ENCODE measurements around the gene ROBO2.

ROBO2 gene

GRCh38 chr3:77267589-77267988 lies 227.7 kb downstream of the ROBO2 start:
- no peak overlapping the region for H3K4me3 ChIP-seq (ENCODE audit: control insufficient read depth, low read depth, low read length)
- no peak for DNase-seq (ENCODE audit: low read depth)
- TF ChIP-seq, protein P1, sequence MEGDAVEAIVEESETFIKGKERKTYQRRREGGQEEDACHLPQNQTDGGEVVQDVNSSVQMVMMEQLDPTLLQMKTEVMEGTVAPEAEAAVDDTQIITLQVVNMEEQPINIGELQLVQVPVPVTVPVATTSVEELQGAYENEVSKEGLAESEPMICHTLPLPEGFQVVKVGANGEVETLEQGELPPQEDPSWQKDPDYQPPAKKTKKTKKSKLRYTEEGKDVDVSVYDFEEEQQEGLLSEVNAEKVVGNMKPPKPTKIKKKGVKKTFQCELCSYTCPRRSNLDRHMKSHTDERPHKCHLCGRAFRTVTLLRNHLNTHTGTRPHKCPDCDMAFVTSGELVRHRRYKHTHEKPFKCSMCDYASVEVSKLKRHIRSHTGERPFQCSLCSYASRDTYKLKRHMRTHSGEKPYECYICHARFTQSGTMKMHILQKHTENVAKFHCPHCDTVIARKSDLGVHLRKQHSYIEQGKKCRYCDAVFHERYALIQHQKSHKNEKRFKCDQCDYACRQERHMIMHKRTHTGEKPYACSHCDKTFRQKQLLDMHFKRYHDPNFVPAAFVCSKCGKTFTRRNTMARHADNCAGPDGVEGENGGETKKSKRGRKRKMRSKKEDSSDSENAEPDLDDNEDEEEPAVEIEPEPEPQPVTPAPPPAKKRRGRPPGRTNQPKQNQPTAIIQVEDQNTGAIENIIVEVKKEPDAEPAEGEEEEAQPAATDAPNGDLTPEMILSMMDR (IDR thresholded peaks at IDR 0.05; ENCODE audit: control insufficient read depth, insufficient read depth, low read depth, low read length, missing control alignments), result no peak

DNA sequence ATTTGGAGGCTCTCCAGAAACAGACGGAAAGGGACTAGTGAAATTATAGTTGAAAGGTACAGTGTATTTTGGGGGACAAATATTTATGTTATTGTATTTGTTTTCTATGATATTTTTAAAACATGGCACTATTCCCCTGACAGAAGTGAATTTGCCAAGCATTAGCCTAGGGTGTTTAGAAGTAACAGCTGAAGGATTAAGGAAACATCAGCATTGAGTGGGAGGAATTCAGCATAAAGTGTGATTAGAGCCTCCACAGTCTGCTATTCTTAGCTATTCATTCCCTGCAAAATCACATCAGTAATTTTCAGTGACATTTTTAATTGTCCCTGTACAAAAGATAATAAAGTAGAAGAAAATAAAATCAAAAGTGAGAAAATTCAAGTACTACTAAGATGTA lies 231.4 kb downstream of the ROBO2 start:
- TF ChIP-seq, protein P1 (IDR thresholded peaks at IDR 0.05; ENCODE audit: control insufficient read depth, insufficient read depth, low read depth, low read length, missing control alignments), result no peak
- no peak for DNase-seq (ENCODE audit: low read depth)

DNA sequence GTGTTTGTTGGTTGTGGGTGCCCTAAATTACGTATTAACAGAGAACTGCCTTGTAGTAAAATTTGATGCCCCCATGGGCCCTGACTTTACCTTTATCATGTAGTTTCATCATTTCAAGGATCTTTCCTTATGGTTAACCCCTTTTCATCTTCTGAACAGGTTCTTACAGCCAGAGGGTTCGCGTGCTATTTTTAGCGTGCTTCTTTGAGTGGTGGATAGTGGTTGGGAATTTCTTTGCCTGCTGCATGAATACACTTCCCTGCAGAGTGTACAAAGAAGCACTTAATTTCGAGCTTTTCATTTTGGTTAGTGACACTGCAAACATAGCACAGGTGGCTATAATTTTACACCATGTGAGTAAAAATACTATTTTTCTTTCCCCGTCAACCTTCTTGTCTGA lies 231.8 kb downstream of the ROBO2 start:
- no peak for DNase-seq (ENCODE audit: low read depth)
- H3K4me3 ChIP-seq (ENCODE audit: control insufficient read depth, low read depth, low read length), result no peak overlapping the region
- TF ChIP-seq, protein P1 (IDR thresholded peaks at IDR 0.05; ENCODE audit: control insufficient read depth, insufficient read depth, low read depth, low read length, missing control alignments), result no peak

More for the DNA sequence above, 231.4 kb downstream of the ROBO2 start:
- H3K4me3 ChIP-seq (ENCODE audit: control insufficient read depth, low read depth, low read length), result no peak overlapping the region

DNA sequence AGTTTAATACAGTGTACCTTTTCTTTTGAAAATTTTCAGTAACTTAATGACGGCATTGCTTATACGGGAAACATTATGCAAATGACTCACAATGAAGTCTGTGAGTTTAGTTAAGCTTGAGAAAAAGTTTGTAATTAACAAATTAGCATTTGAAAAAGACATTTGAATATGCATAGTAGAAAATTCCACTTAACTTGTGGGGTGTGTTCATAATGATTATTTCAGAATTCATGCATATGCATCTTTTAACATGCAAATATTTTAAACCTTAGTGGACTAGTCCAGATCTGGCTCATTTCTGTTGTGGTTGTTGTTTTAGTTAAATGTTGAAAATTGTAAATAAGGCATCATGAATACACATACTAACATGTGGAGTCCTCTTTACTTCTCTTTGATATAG lies 239.4 kb downstream of the ROBO2 start:
- H3K4me3 ChIP-seq (ENCODE audit: control insufficient read depth, low read depth, low read length), result no peak overlapping the region
- no peak for DNase-seq (ENCODE audit: low read depth)

GRCh38 chr3:77281721-77282120 lies 241.8 kb downstream of the ROBO2 start:
- H3K4me3 ChIP-seq (ENCODE audit: control insufficient read depth, low read depth, low read length), result no peak overlapping the region
- DNase-seq (ENCODE audit: low read depth), result no peak
- TF ChIP-seq, protein P1 (IDR thresholded peaks at IDR 0.05; ENCODE audit: control insufficient read depth, insufficient read depth, low read depth, low read length, missing control alignments), result no peak

More for the DNA sequence above, 239.4 kb downstream of the ROBO2 start:
- TF ChIP-seq, protein P1 (IDR thresholded peaks at IDR 0.05; ENCODE audit: control insufficient read depth, insufficient read depth, low read depth, low read length, missing control alignments), result no peak

GRCh38 chr3:77283108-77283507 lies 243.2 kb downstream of the ROBO2 start:
- DNase-seq (ENCODE audit: low read depth), result no peak
- TF ChIP-seq, protein P1 (IDR thresholded peaks at IDR 0.05; ENCODE audit: control insufficient read depth, insufficient read depth, low read depth, low read length, missing control alignments), result no peak
- H3K4me3 ChIP-seq (ENCODE audit: control insufficient read depth, low read depth, low read length), result no peak overlapping the region

DNA sequence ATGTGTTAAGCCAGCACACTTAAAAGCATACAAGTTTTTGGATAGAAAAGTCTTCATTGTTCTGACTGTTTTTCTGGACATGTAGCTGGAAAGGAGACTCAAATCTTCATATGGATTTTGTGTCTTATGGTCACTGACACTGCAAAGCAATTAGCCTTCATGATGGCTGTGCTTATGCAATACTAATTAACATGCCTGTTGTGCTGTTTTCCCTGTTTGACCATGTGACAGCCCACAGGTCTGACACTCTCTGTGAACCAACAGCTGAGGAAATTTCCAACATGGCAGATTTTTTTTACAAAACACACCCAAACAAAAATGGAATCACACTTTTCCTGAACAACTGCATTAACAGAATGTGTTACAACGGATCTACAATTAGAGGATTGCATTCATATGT lies 248.4 kb downstream of the ROBO2 start:
- H3K4me3 ChIP-seq (ENCODE audit: control insufficient read depth, low read depth, low read length), result no peak overlapping the region
- TF ChIP-seq, protein P1 (IDR thresholded peaks at IDR 0.05; ENCODE audit: control insufficient read depth, insufficient read depth, low read depth, low read length, missing control alignments), result no peak
- DNase-seq (ENCODE audit: low read depth), result no peak
